GM19328 (cell line): ENCODE data around the gene CCDC198.
A peak's percentile ranks its signal among the peaks of the same experiment; 100 is the strongest.

ENCODE experiments used
- ATAC-seq: cut with Tn5 transposase; IDR thresholded peaks from one replicate; pipeline ENCODE4 v1.9.1; 2021; ENCODE audit warnings: mild to moderate bottlenecking, moderate library complexity; ENCODE audit not compliant: unreplicated experiment

CCDC198 gene

DNA sequence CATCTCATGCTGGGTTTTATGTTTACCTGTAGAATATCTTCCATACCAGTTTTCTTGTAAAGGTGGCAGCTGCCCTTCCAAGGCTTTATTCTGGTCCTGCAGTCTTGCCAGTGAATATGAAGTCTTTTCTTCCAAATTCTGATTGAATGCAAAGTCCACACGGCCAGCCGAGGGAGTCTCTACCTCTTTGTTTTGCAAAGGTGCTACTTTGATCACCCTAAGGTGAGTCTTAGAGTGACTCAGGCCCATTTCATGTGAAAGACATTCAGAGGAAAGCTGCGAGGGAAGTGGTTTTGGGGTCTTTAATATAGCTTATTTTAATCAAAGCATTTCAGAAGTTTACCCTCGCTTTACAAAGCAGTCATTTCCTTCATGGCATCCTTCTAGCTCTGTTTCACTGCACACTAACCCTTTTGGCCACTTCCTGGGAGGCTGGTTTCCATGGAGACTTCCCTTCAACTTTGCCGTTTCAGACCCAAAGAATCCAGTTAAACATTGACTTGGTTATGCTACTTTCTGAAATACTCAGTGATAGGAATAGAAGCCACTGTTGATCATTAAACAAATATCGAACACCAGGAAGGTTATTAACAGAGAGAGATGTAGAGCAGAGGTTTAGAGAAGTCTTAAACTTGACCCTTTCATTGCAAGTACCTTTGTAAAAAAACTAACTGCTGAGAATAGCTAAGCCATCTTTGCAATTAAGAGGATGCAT lies at the start of gene CCDC198:
TSS of gene CCDC198 (minus strand) at position 391 of the 715 bp plus-strand sequence. CDS start at position 249, 142 bp downstream.
- ATAC-seq, result no peak

DNA sequence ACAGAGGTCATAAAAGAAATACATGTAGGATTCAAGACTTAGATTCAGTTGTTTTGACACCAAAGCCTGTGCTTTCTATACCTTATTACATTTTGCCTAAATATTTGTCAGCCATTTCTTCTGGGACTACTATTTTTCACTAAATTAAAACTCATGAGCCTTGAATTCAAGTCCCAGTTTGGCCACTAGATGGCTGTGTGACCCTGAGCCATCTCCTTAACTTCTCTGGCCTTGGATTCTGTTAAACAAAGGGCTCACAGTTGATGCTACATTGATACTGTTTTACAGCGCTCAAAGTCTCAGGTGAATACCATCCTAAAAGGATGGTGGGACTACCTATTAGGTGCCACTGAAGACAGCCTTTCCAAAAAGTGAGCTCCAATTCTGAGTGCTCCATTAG lies 39.6 kb upstream of the CCDC198 start:
- ATAC-seq, result no peak

- ATAC-seq, result no peak
Measured at GRCh38 chr14:57530571-57530970, 36.9 kb upstream of the CCDC198 start.

DNA sequence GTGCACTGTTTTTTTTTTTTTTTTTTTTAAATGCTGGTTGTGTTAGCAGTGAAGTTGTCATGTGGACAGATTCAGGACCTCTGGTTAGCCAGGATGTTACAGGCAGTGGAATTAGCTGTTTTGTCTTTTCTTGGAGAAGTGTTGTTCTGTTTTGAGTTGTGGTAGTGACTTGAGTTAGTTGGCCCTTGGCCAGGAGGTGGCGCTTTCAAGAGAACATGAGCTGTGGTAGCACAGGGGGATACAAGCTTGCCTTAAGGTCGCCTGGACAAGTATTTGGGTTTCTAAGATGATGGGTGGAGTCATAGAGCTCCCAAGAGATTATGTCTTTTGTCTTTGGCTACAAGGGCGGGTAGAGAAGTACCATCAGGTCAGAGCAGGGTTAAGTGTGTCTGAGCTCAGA lies 33.3 kb upstream of the CCDC198 start:
- ATAC-seq, result no peak

DNA sequence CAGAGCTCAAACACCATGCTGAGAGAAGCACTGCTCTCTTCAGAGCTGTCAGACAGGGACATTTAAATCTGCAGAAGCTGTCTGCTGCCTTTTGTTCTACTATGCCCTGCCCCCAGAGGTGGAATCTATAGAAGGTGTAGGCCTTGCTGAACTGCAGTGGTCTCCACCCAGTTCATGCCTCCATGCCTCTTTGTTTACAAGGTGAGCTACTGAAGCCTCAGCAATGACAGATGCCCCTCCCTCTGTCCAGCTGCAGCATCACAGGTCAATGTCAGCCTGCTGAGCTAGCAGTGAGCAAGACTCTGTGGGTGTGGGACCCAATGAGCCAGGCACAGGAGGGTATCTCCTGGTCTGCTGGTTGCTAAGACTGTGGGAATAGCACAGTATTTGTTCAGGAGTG lies 25.4 kb upstream of the CCDC198 start:
- ATAC-seq, result no peak

DNA sequence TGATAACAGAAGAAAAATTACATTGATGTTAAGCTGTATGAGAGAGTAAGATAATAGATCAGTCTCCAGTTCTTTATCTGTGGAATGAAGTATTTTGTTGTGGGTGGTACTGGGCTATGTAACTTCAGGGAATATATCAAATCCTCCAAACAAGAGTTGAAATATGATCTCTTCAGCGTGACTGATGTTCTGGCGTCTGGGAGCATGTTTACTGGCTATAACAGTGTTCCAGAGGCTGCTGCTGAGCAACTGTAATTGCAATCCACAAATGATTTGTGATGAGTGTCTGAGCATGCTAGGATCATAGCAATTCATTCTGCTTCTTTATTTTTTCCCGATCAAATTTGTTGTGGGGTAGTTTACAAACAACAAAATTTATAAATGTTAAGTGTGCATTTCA lies 18.6 kb upstream of the CCDC198 start:
- no peak for ATAC-seq

DNA sequence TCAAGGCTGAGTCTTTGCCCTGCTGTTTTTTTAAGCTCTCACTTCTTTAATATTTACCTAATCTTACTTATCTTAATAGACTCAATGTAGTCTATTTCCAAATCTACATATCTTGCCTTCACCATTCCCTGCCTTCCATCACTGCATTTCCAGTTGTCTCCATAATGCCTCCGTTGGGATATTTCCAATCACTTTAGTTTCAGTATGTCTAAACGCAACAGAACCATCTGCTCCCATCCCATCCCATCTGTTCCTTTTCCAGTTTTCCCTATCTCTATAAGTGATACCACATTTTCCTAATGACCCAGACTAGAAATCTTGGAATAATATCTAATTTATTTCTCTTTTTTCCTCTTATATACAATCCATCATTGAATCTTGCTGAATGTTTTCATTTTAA lies 15.1 kb upstream of the CCDC198 start:
- ATAC-seq, result no peak

GRCh38 chr14:57502586-57503254 lies 9.1 kb upstream of the CCDC198 start:
- no peak for ATAC-seq

GRCh38 chr14:57501039-57501557 lies 7.4 kb upstream of the CCDC198 start:
- no peak for ATAC-seq

GRCh38 chr14:57498659-57499058 lies 5.0 kb upstream of the CCDC198 start:
- no peak for ATAC-seq

DNA sequence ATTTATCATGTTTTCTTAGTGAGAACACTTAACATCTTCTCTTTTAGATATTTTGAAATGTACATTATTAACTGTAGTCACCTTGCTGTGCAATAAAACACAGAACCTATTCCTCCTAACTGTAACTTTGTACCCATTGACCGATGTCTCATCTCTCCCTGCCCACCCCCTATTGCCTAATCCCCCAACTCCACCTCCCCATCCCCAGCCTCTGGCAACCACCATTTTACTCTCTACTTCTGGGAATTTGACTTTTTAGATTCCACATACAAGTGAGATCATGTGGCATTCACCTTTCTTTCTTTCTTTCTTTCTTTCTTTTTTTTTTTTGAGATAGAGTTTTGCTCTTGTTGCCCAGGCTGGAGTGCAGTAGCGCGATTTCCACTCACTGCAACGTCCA lies 4.4 kb upstream of the CCDC198 start:
- ATAC-seq, result no peak

DNA sequence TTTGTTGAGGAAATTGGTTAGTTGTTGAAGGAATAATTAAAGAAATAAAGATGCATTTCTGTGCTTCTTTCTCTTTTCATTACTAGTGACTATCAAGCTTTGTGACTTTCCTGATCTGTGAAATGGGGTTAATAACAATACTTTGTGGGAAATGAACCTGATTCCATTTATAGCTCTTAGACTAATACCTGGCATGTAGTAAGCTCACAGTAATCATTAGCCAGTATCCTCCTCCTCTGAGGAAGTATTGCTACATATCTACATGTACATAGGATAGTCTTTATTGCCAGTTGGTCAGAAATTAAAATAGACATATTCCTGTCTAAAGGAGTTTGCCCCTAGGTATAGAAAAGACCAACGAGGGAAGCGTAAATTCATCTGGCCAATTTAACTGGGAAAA lies 1.8 kb upstream of the CCDC198 start:
- no peak for ATAC-seq

DNA sequence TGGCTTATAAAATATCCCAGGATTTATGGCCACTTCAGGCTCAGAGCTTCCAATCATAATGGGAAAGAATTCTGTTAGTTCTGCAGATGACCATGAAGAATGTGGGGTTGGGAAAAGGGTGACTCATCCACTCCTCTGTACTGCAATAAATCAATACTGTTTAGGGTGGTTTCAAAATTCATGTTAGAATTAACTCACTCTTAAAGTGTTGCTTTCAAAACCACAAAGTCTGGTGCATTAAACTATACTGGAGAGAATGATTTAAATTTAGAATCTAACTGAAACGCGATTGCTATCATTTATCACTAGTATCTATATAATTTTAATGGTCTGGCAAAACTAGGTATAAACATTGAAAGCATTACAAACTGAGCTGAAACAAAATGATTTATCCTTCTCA lies 798 bp downstream of the CCDC198 start:
- no peak for ATAC-seq

DNA sequence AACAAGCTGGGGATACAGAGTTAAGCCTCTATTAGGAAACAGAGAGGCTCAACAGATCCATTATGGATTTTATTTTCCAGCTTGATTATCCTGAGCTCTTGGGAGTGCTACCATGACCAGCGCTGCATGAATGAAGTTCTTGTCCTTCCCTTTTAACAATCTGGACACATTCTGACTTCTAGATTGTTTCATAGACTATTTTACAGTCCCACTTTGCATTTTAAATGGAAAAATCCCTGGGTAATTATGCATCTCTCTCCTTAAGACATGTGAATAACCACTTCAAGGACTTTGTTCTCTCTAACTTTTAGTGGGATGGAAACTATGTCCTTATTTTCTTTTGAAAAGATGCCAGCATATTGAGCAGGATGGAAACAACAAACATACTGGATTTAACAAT lies 2.0 kb downstream of the CCDC198 start:
- ATAC-seq, result no peak

DNA sequence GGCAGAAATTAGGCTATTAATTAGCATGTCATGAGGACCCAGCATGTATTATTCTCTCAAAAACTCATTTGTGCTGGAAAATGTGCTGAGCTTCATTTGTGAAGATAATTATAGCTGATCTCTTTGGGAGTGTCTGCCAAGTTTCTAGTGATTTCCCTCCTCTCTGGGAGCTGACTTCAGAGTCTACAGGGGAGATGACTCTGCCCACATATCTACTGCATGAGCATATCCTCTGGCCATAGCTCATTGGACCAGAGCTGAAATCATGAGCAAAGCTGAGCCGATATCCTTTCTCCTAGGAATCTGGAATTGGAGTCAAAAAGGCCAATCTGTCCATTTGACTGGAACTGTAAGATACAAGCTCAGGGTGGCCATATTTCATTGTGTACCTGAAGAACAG lies 5.9 kb downstream of the CCDC198 start:
- ATAC-seq, result no peak

GRCh38 chr14:57486767-57487379 lies 6.8 kb downstream of the CCDC198 start:
- ATAC-seq, result no peak

- peak; percentile 93 for ATAC-seq
Measured at GRCh38 chr14:57485635-57486034, 8.0 kb downstream of the CCDC198 start.

DNA sequence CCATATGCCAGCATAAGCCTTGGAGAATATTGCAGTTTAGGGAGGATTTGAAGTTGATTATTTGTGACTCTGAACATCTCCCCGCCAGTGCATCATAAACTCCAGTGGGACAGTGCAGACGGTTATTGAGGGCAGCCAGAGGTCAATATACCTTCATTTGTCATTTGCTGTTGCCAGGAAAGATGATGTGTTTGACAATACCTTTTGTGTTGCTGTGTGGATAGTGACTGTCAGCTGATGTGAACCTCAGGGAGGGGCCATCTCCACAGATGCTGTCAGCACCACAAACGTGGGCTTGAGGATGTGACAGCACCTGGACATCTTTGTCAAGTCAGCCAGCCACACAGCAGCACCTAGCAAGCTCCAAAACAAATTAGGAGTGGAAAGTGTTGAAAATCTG lies 11.5 kb downstream of the CCDC198 start:
- no peak for ATAC-seq

DNA sequence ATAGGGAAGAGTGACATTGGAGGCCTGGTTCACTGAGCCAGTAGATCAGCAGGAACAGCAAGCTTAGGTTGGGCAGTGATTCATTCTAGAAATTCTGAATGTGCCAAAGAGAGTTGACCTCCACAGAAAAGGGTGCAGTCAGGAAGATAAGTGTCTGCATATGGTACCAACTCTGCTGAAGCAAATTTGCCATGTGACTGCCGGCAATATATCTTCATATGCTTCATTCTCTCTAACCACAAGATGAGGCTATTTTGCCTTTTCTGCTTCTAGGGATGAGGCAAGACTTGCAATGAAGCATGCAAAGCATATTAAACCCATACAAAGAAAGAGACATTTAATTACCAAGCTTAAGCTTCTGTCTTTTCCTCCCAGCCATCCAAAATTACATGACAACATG lies 13.6 kb downstream of the CCDC198 start:
- ATAC-seq, result no peak

GRCh38 chr14:57479197-57479596 lies 14.5 kb downstream of the CCDC198 start:
- ATAC-seq, result no peak

GRCh38 chr14:57478050-57478449 lies 15.6 kb downstream of the CCDC198 start:
- no peak for ATAC-seq

GRCh38 chr14:57470909-57471308 lies 22.7 kb downstream of the CCDC198 start:
- no peak for ATAC-seq
